NT2/D1 (cell line): ENCODE measurements around the gene APOC4.

Experiments used
- YY1 ChIP-seq: IDR thresholded peaks from 2 replicates; pipeline ENCODE4 v1.6.1; 2011; ENCODE audit not compliant: insufficient read length, insufficient read depth
- ZNF274 ChIP-seq: IDR thresholded peaks from 2 replicates; pipeline ENCODE4 v1.6.1; 2011; ENCODE audit warnings: mild to moderate bottlenecking, low read depth, low read length

GRCh38 chr19:44942067-44942571 lies at the start of gene APOC4:
- TF ChIP-seq ZNF274 (no peak), YY1 (no peak)
